GM12891 (cell line): ENCODE data around the gene C1orf53.
A peak's percentile ranks its signal among the peaks of the same experiment; 100 is the strongest.

Experiments
- DNase-seq: peaks from one replicate; pipeline ENCODE4 v3.0.0; 2011; ENCODE audit warnings: low spot score; ENCODE audit not compliant: insufficient read length
- FAIRE-seq: peaks from 2 replicates; lab custom pipeline; 2011; peaks lifted over from hg19 to GRCh38; lab: Jason Lieb, UNC
- PAX5 ChIP-seq: IDR thresholded peaks from 2 replicates; pipeline ENCODE4 v1.6.1; 2011; ENCODE audit warnings: low read length, moderate library complexity, mild to moderate bottlenecking; ENCODE audit not compliant: insufficient read depth, severe bottlenecking
- POLR2A ChIP-seq: IDR thresholded peaks from 2 replicates; pipeline ENCODE4 v1.6.1; 2011; ENCODE audit warnings: low read depth, low read length, control low read depth
- POLR2AphosphoS5 ChIP-seq: IDR thresholded peaks from 2 replicates; pipeline ENCODE4 v1.6.1; 2011; ENCODE audit warnings: low read depth, low read length, control low read depth
- POU2F2 ChIP-seq: IDR thresholded peaks from 2 replicates; pipeline ENCODE4 v1.6.1; 2011; ENCODE audit warnings: low read depth, mild to moderate bottlenecking, control low read depth, low read length, moderate library complexity
- SPI1 ChIP-seq: IDR thresholded peaks from 2 replicates; pipeline ENCODE4 v1.6.1; 2011; ENCODE audit warnings: low read depth, low read length, control low read depth
- TAF1 ChIP-seq: IDR thresholded peaks from 2 replicates; pipeline ENCODE4 v1.6.1; 2011; ENCODE audit warnings: low read depth, low read length, control low read depth

C1orf53 gene

DNA sequence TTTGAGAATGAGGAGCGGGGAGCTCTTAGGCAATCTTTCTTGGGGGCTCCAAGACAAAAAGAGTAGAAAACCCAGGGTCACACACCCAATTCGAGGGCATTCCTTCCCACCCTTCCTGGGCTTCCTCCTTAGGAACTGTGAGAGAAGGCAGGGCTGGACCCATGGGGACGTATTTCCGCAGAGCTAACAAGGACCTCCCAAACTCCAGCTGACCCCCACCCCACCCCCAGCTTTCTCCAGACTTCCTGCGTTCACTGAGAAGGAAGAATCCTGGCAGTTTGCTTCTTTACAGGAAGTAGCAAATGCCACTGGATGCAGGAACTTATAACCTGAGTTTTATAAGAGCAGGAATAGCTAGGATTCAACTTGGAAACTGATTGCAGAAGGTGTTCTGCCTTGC lies 12.1 kb downstream of the C1orf53 start:
- FAIRE-seq, result no peak
- DNase-seq, result no peak
- TF ChIP-seq POLR2AphosphoS5 (no peak), POU2F2 (no peak)

DNA sequence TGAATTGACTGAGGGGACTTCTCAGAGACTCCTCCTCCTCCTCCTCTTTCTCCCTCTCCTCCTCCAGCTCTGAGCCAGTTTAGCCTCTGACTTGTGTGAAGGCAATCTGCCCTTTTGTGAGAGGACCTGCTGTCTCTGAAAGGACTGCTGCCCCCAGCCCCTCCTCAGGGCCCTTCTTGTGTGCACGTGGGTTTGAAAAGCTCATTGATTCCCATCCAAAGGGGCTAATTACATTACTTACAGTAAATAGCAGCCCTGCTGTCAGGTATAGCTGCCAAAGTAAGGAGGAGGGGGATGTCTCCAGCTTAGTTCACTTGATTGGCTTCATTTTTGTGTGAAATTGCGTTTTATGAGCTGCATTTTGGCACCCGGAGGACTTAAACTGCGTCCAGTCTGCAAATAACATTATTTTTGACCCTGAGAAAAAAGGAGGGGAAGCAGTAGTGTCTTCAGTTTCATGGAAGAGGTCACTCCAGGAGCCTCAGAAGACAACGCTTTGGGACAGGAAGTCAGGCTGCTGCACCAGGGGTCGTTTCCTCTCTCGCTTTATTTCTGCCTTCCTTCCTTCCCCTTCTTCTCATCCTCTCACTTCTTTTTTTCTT lies 12.9 kb downstream of the C1orf53 start:
- TF ChIP-seq POLR2A (no peak), SPI1 (no peak), POLR2AphosphoS5 (no peak), TAF1 (no peak), PAX5 (no peak), POU2F2 (no peak)
- DNase-seq, result no peak
- no peak for FAIRE-seq

DNA sequence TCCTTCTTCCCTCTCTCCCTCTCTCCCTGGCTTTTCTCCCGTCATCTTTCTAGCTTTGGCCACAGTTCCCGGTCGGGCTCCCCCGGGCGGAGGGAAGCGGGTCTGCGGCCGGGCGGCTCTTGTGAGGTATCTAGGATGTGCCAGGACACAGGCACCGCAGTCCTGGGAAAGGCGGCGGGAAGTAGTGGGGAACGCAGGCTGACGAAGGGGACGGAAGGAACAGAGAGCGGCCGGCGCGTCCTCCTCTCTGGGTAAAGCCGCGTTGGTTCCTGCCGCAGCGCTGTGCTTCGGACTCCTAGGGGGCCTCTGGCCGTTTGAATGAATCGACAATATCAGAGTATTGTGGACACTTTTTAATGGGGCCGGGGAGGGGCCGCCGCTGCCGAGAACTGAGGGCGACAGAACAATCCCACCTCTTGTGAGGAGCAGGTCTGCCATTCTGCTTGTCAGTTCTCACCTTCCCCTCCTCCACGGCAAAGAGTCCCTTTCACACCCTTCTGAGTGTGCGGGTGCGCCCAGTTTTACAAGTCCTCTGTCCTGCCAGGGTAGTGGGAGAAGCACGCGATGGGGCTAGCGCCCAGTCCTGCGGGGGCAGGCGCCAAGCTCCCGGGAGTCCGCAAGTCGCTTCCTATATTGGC lies 13.6 kb downstream of the C1orf53 start:
- TF ChIP-seq POLR2A (no peak), POLR2AphosphoS5 (no peak), POU2F2 (no peak), SPI1 (no peak), TAF1 (no peak), PAX5 (no peak)
- FAIRE-seq (no peak), DNase-seq (no peak)

DNA sequence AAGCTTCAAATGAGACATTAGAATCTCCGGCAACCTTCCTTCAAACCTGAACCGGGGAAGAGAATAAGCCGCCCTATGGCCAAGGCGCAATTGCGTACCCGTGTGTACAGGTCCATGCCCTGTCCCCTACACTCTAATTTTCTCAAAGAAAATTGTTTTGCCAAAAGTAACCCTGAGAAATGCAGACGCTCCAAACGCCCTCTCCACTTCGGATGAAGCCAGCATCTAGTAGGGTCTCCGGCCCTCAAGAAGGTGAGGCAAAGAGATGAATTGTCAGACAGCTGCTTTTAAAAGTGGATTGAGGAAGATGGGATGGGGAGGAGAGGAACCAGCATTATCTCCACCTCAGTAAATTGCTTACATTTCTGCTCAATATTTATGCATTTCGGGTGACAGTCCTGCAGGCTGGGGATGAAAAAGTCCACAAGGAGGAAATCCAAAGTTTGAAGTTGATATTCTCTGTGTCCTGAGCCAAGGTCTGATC lies 14.1 kb downstream of the C1orf53 start:
- no peak for TF ChIP-seq TAF1
- TF ChIP-seq SPI1, result no peak
- no peak for TF ChIP-seq POLR2A
- TF ChIP-seq POLR2AphosphoS5, result no peak
- TF ChIP-seq PAX5, result no peak
- TF ChIP-seq POU2F2, result no peak
- DNase-seq (no peak), FAIRE-seq (no peak)

DNA sequence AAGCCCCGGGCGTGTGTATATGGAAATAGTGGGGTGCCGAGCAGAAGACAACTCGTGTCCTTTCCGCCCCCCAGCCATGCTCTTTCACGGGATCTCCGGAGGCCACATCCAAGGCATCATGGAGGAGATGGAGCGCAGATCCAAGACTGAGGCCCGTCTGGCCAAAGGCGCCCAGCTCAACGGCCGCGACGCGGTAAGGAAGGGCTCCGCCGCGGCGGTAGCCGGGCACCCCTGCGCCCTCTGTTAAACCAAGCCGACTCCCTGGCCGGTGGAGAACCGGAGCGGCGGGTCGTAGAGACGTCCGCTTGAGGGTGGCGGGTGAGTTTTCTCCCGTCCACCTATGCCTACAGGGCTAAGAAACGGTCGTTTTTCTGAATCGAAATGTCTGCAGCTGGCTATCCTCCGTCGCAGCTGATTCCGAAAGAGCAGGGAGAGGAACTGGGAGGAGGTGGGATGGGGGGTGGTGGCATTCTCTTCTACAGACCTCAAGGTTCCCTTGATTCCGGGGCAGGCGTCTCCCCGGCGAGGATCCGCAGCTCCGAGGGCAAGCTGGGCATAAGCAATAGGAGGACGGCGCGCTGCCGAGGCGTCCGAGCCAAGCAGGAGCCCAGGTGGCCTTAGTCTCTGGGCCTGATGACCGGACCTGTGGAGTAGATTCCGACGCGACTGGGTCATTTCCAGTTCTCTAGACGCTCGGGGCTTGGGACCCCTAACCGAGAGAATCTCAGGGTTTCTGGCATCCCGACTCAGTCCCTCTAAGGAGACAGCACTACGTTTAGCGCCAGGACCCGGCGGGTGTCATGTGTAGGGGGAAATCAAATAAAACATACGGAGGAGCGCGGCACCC lies 15.6 kb downstream of the C1orf53 start:
- peak; percentile 64 for FAIRE-seq
- DNase-seq, result no peak
- no peak for TF ChIP-seq PAX5
- TF ChIP-seq SPI1, result 0 out of 2 replicates have a peak, but pooled peaks have one; percentile 20

DNA sequence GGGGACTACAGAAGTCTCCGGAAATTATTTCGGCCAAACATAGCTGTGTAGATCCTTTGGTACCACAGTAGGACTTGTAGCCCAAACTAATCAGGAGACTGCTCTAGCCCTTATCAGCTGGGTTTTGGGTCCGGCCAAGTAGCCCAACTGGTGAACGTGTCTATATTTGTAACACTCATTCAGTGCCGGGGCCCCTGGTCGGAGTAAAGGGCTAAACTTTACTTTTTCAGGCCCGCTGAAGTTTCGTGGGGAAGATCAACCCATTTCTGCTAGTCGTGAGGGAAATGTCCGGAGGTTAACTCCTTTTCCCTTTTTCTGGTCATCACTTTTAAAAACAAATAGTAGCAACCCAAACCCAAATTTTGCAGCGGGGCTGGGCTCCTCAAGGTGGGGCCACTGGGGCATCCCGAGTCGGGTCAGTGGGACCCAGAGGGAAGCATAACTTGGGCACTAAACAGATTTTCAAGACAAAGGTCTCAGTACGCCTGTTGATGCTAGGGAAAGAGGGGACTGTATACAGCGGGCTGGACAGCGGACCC lies 16.4 kb downstream of the C1orf53 start:
- FAIRE-seq, result no peak
- DNase-seq, result no peak
- no peak for TF ChIP-seq SPI1

DNA sequence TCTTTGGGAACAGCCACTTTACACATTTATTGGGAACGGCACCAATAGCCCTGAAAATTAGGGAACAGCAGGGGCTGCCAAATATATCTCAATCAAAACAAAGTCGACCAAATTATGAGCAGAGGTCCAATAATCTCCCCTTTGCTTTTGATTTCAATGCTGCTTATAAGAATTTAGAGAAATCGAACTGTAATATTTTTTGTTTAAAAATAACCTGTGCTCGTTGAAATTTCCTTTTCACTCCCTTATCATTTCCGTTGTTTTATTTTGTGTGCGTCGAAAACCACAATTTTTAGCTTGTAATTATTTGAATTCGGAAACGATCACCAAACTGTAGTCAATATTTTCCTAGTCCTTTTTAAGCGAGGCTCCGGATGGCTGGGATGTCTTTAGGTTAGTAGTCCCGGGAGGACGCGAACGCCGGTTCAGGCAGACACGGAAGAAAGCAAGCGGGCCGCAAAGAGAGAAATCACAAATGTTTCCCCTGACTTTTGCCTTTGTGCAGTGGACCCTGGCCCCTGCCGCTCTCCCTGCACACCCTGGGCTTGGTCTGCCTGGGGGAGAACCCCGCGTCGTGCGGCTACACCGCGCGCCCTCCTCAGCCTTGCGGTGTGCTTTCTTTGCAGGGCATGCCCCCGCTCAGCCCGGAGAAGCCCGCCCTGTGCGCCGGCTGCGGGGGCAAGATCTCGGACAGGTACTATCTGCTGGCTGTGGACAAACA lies 17.1 kb downstream of the C1orf53 start:
- DNase-seq (no peak), FAIRE-seq (no peak)
- TF ChIP-seq POU2F2 (no peak), POLR2A (no peak), TAF1 (no peak), PAX5 (no peak), SPI1 (no peak), POLR2AphosphoS5 (no peak)

DNA sequence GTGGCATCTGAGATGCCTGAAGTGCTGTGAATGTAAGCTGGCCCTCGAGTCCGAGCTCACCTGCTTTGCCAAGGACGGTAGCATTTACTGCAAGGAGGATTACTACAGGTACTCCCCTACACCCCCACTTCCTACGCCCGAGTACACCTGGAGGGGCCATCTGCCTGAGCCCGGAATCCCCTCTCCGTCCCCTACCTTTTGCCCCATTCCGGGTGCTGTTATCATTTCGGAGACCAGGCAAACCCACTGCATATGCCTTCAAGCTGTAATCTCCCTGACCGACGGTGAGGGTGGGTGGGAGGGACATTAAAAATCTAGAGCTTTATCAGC lies 17.6 kb downstream of the C1orf53 start:
- TF ChIP-seq SPI1 (no peak), POLR2AphosphoS5 (no peak), TAF1 (no peak)
- DNase-seq, result no peak
- no peak for FAIRE-seq

DNA sequence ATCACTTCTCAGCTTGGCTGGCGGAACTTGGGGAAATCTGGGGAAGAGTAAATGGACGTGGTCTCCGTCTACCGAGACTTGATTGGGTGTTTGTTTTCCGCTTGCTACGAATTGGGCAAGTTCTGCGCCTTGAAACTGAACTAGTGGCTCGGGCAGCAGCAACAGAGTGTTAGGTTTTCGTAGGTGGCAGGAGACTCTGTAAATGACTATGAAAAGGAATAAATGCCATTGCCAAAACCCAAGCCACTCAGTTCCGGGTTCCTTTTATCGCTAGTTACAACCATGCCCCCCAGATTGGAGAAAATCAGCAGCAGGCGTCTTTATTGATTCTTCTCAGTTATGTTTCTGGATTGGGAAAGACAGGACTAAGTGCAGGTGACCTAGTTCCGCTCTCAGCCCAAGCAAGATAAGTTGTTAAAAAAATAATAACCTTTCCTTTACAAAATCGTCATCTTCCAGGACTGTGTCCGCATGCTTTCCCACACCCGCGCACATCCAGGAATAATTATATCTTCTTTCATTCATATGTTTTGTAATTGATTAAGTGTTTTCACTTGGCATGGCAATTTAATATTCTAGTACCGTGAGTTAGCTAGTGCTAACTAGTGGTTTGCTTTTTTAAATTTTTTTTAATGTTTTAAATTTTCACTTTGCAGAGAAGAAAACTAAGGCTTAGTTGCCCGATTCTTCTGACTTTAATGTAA lies 18.1 kb downstream of the C1orf53 start:
- no peak for TF ChIP-seq POLR2AphosphoS5
- TF ChIP-seq PAX5, result no peak
- TF ChIP-seq POU2F2, result no peak
- no peak for TF ChIP-seq SPI1
- no peak for TF ChIP-seq POLR2A
- TF ChIP-seq TAF1, result no peak
- DNase-seq (no peak), FAIRE-seq (no peak)
